Activated CD8-positive, alpha-beta T cell treated with anti-CD3 and anti-CD28 coated beads for 36 hours (primary cell): ENCODE results near the gene CNIH3. TPM values are rescaled to one million over a fixed set of nuclear protein-coding genes. Genes with fewer than 3 reads are reported as not detected.

Source experiments
- ATAC-seq: fragments of 200-7000 bp; cut with Tn5 transposase; one replicate; pipeline ENCODE4 v1.10.0; 2021; ENCODE audit warnings: mild to moderate bottlenecking, moderate library complexity
- CTCF ChIA-PET: fragments of 350-600 bp; sonication (Branson Sonifier 250); formaldehyde crosslinking; loops from one replicate; lab custom pipeline; 2021; ENCODE audit warnings: antibody characterized with exemption; lab: Charles Lee
- POLR2A ChIA-PET: fragments of 350-600 bp; sonication (Branson Sonifier 250); formaldehyde crosslinking; loops from one replicate; lab custom pipeline; 2021; ENCODE audit warnings: antibody characterized with exemption; lab: Charles Lee
- DNase-seq: peaks from one replicate; pipeline ENCODE4 v3.0.0-alpha.2; 2020
- H3K27ac Mint-ChIP-seq: one replicate; pipeline ENCODE4 v1.8.0; 2021; ENCODE audit warnings: mild to moderate bottlenecking, mixed read lengths
- H3K27me3 Mint-ChIP-seq: one replicate; pipeline ENCODE4 v1.8.0; 2021; ENCODE audit warnings: mixed read lengths
- H3K36me3 Mint-ChIP-seq: one replicate; pipeline ENCODE4 v1.8.0; 2021; ENCODE audit warnings: low read depth, mixed read lengths
- H3K4me1 Mint-ChIP-seq: one replicate; pipeline ENCODE4 v1.8.0; 2021; ENCODE audit warnings: low read depth, mixed read lengths
- H3K4me3 Mint-ChIP-seq: one replicate; pipeline ENCODE4 v1.8.0; 2021; ENCODE audit warnings: mild to moderate bottlenecking, moderate library complexity, mixed read lengths
- H3K9me3 Mint-ChIP-seq: one replicate; pipeline ENCODE4 v1.8.0; 2021; ENCODE audit warnings: mixed read lengths
- intact Hi-C: fragments of 100-400 bp; cut with micrococcal nuclease; formaldehyde crosslinking; loops from one replicate; pipeline ENCODE4 v1.10.0; 2022
- total RNA-seq, 2 experiments: library from RNA; stranded (reverse); gene quantifications; one replicate each; pipeline ENCODE4 v1.2.3, GENCODE V29; 2021
- TF ChIP-seq, protein P1 (sequence below): fragments of 200-600 bp; IDR thresholded peaks from one replicate; pipeline ENCODE4 v1.8.0; 2022; ENCODE audit warnings: antibody characterized with exemption, mild to moderate bottlenecking

Gene CNIH3
- total RNA-seq, 2 experiments from 2014 or later: 1.6 to 2.1 TPM

DNA sequence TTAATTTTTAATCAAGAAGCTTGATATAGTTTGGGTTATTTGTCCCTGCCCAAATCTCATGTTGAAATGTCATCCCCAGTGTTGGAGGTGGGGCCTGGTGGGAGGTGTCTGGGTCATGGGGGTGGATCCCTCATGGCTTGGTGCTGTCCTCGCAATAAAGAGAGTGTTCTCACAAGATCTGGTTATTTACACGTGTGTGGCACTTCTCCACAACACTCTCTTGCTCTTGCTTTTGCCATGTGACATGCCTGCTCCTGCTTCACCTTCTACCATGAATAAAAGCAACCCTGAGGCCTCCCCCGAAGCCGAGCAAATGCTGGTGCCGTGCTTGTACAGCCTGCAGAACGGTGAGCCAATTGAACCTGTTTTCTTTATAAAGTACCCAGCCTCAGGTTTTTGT is 2.6 kb upstream of the CNIH3 start:
- intact Hi-C loops: no loop called here
- no peak overlapping the region for H3K27ac Mint-ChIP-seq
- peaks cover 21% of the 10 kb centered on the region for H3K4me1 Mint-ChIP-seq
- ChIA-PET POLR2A (no interaction called here), CTCF (no interaction called here)
- TF ChIP-seq, protein P1, sequence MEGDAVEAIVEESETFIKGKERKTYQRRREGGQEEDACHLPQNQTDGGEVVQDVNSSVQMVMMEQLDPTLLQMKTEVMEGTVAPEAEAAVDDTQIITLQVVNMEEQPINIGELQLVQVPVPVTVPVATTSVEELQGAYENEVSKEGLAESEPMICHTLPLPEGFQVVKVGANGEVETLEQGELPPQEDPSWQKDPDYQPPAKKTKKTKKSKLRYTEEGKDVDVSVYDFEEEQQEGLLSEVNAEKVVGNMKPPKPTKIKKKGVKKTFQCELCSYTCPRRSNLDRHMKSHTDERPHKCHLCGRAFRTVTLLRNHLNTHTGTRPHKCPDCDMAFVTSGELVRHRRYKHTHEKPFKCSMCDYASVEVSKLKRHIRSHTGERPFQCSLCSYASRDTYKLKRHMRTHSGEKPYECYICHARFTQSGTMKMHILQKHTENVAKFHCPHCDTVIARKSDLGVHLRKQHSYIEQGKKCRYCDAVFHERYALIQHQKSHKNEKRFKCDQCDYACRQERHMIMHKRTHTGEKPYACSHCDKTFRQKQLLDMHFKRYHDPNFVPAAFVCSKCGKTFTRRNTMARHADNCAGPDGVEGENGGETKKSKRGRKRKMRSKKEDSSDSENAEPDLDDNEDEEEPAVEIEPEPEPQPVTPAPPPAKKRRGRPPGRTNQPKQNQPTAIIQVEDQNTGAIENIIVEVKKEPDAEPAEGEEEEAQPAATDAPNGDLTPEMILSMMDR: no peak
- DNase-seq (no peak), ATAC-seq (no peak)
- no peaks in the 10 kb centered on the region for H3K36me3 Mint-ChIP-seq
- peaks cover 32% of the 10 kb centered on the region for H3K27me3 Mint-ChIP-seq
- no peaks in the 10 kb centered on the region for H3K9me3 Mint-ChIP-seq
- no peak overlapping the region for H3K4me3 Mint-ChIP-seq

DNA sequence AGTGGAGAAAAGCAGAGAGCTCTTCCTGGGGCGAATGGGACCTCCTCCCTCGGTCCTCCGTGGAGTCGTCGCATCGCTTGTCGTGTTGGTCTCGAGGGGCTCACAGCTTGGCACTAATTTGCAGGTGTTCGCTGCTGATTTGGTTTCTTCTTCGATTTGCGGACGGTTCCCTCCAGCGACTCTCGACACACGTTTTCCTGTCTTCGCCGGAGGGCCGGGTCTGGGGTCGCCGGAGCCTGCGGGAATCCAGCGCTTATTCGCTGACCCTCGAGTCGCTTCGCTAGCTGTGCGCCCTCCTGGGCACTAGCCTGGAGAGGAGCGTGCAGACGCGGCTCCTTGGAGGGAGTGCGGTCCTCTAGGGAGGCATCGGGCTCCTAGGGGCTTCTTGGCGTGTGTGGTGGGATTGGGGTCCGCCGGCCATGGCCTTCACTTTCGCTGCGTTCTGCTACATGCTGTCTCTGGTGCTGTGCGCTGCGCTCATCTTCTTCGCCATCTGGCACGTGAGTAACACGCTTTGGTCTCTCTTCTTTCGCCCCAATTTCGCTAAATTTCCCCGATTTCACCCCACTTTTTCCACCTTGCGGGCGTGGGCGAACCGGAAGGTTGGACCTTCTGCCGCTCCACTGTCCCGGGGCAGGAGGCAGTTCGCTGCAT is 766 bp downstream of the CNIH3 start:
- Mint-ChIP-seq H3K4me3 (peak overlapping the region; percentile 53), H3K4me1 (peaks cover 30% of the 10 kb centered on the region), H3K27me3 (peaks cover 57% of the 10 kb centered on the region), H3K9me3 (peaks cover 6% of the 10 kb centered on the region), H3K27ac (no peak overlapping the region), H3K36me3 (no peaks in the 10 kb centered on the region)
- ChIA-PET POLR2A (interaction anchor here (1.4 kb wide), 1 partner anchor 26 kb away, joined by 3 read pairs; no protein-coding TSS in a partner anchor), CTCF (interaction anchor here (1.4 to 2.5 kb wide), 2 partner anchors 104 to 306 kb away, joined by 3 to 11 read pairs; no protein-coding TSS in a partner anchor)
- DNase-seq (no peak), ATAC-seq (no peak)
- TF ChIP-seq, protein P1: no peak
- intact Hi-C loops: no loop called here

DNA sequence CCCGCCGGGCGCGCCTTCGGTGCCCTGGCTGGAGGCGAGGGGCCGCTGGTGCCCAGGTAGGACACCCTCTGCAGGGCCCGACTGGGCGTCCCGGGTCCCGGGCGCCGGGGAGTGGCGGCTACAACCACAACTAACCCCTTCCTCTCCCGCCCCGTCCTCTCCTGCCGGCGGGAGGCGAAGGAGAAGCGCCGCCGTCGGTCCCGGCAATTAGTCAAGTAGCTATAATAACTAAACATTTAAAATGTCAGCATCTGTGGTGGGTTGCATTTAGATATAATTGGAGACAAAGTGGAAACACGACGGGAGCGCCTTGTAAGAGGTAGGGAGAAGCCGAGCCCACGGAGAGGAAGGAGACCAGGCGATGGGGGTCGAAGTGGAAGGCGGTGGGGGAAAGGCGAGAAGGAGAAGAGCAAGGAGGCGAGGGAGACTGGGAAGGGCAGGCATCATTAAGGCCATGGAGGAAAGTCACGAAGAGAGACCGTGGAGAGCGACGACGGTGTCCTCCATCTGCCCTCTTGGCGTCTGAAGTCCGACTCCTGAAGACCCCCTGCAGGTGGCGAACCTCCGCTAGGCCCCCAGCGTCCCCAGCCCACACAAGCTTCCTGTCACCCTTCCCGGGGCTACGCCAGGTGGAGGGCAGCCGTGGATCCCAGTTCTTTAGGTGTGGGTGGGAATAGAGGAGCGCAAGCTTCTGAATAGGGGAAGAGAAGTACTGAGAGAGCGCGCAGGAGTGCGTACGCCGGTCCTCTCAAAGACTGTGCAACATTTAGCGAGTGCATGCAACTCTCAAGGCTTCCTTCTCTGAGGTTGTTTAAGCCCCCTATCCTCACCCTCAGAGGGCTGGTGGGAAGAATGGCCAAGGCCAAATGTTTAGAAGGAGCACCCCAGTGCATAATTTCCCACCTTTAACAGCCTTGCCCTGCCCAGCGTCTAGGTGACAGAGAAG is 1.6 kb downstream of the CNIH3 start:
- ChIA-PET CTCF (interaction anchor here (2.5 kb wide), 1 partner anchor 104 kb away, joined by 11 read pairs; no protein-coding TSS in a partner anchor), POLR2A (interaction anchor here (1.4 kb wide), 1 partner anchor 25 kb away, joined by 3 read pairs; no protein-coding TSS in a partner anchor)
- H3K4me1 Mint-ChIP-seq: peaks cover 33% of the 10 kb centered on the region
- TF ChIP-seq, protein P1: no peak
- H3K4me3 Mint-ChIP-seq: peak overlapping the region; percentile 53
- H3K9me3 Mint-ChIP-seq: peaks cover 12% of the 10 kb centered on the region
- ATAC-seq: no peak
- peaks cover 62% of the 10 kb centered on the region for H3K27me3 Mint-ChIP-seq
- DNase-seq: no peak
- H3K27ac Mint-ChIP-seq: no peak overlapping the region
- peaks cover 4% of the 10 kb centered on the region for H3K36me3 Mint-ChIP-seq
- intact Hi-C loops: no loop called here

DNA sequence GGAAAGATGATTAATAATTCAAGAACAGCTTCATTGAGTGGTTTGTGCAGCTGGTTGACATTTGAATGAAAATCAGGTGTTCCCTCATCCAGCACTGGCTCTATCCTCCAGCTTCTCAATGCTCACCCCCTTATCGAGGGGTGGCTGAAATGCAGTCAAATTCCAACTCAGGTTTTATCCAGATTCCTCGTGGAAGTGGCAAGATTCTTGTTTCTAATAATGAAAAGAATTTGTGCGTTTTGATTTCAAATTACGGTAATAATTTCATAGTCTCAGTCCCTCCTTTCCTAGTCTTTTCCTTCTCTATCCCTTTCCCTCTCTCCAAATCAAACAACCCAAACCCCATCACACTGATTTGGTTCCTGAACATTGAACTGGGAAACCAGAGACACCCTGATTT is 3.1 kb downstream of the CNIH3 start:
- no peak overlapping the region for H3K27ac Mint-ChIP-seq
- CTCF ChIA-PET: interaction anchor here (0.9 to 1.3 kb wide), 2 partner anchors 27 to 106 kb away, joined by 3 to 4 read pairs; no protein-coding TSS in a partner anchor
- H3K36me3 Mint-ChIP-seq: peaks cover 4% of the 10 kb centered on the region

More for the DNA sequence above, 3.1 kb downstream of the CNIH3 start:
- POLR2A ChIA-PET: no interaction called here
- TF ChIP-seq, protein P1: no peak
- ATAC-seq: no peak
- no peak overlapping the region for H3K4me3 Mint-ChIP-seq
- intact Hi-C loops: no loop called here
- peaks cover 12% of the 10 kb centered on the region for H3K9me3 Mint-ChIP-seq
- peaks cover 64% of the 10 kb centered on the region for H3K27me3 Mint-ChIP-seq
- H3K4me1 Mint-ChIP-seq: peaks cover 48% of the 10 kb centered on the region
- no peak for DNase-seq
